Caco-2 (cell line): Measurements from ENCODE around the gene TWNK. TPM values are rescaled to one million over a fixed set of nuclear protein-coding genes. Genes with fewer than 3 reads are reported as not detected.
A peak's percentile ranks its signal among the peaks of the same experiment; 100 is the strongest.

Source experiments
- BruUV-seq: library from RNA; stranded (reverse); fragments of 400-500 nt; replicated peaks from 2 replicates; lab custom pipeline; 2021; lab: Mats Ljungman, UMichigan
- CTCF ChIA-PET: fragments of 300-600 bp; sonication (Branson Sonifier 250); formaldehyde crosslinking; loops from one replicate; lab custom pipeline; 2022; ENCODE audit warnings: antibody characterized with exemption; lab: Charles Lee
- POLR2A ChIA-PET: fragments of 300-600 bp; sonication (Branson Sonifier 250); formaldehyde crosslinking; loops from one replicate; lab custom pipeline; 2022; ENCODE audit warnings: antibody characterized with exemption; lab: Charles Lee
- DNase-seq, 2 experiments: peaks; one replicate each; pipeline versions ENCODE4 v3.0.0 to v3.0.0-alpha.2; 2020 to 2022
- H3K27me3 ChIP-seq: replicated peaks from 2 replicates; pipeline ENCODE4 v1.6.0; 2011; ENCODE audit warnings: low read length; ENCODE audit not compliant: control insufficient read depth, insufficient read depth
- H3K36me3 ChIP-seq: 2 replicates; pipeline ENCODE4 v1.5.1; 2011; ENCODE audit warnings: low read length; ENCODE audit not compliant: control insufficient read depth, insufficient read depth
- H3K4me1 ChIP-seq: fragments of 250-450 bp; sonication (Bioruptor Pico); 2 replicates; pipeline ENCODE4 v1.5.1; 2020; ENCODE audit warnings: mild to moderate bottlenecking
- H3K4me3 ChIP-seq: 2 replicates; pipeline ENCODE4 v1.5.1; 2011; ENCODE audit warnings: low read depth, mild to moderate bottlenecking, control low read depth, low read length
- H3K9me3 ChIP-seq: fragments of 250-450 bp; sonication (Bioruptor Pico); 2 replicates; pipeline ENCODE4 v1.5.1; 2020; ENCODE audit warnings: mild to moderate bottlenecking, moderate library complexity
- H3K27ac Mint-ChIP-seq: one replicate; pipeline ENCODE4 v1.8.0; 2022; ENCODE audit warnings: mixed read lengths; ENCODE audit not compliant: unreplicated experiment
- H3K27me3 Mint-ChIP-seq: one replicate; pipeline ENCODE4 v1.8.0; 2022; ENCODE audit warnings: mixed read lengths; ENCODE audit not compliant: insufficient read depth, unreplicated experiment
- H3K36me3 Mint-ChIP-seq: one replicate; pipeline ENCODE4 v1.8.0; 2022; ENCODE audit warnings: mild to moderate bottlenecking, mixed read lengths; ENCODE audit not compliant: insufficient read depth, unreplicated experiment
- H3K4me1 Mint-ChIP-seq: one replicate; pipeline ENCODE4 v1.8.0; 2022; ENCODE audit warnings: low read depth, mixed read lengths; ENCODE audit not compliant: unreplicated experiment
- H3K4me3 Mint-ChIP-seq: one replicate; pipeline ENCODE4 v1.8.0; 2022; ENCODE audit warnings: mild to moderate bottlenecking, moderate library complexity, mixed read lengths; ENCODE audit not compliant: unreplicated experiment
- H3K9me3 Mint-ChIP-seq: one replicate; pipeline ENCODE4 v1.8.0; 2022; ENCODE audit warnings: mixed read lengths; ENCODE audit not compliant: unreplicated experiment
- intact Hi-C: fragments of 100-400 bp; cut with micrococcal nuclease; formaldehyde crosslinking; loops from one replicate; pipeline ENCODE4 v1.10.0; 2022; ENCODE audit not compliant: unreplicated experiment
- total RNA-seq: library from RNA; stranded (reverse); gene quantifications from 2 replicates; pipeline ENCODE4 v1.2.3, GENCODE V29; 2022
- TF ChIP-seq, protein P1 (sequence below), 2 experiments: fragments of 200-600 bp in 1 of 2; IDR thresholded peaks; 1 replicate in 1 of 2; 2 replicates in 1 of 2; pipeline versions ENCODE4 v1.5.1 to v1.8.0; 2011 to 2022; ENCODE audit warnings: antibody characterized with exemption in 1 of 2, control low read depth in 1 of 2, inconsistent platforms in 1 of 2, low read depth in 1 of 2, low read length in 1 of 2, mild to moderate bottlenecking in 1 of 2, moderate library complexity in 1 of 2; ENCODE audit not compliant: insufficient read depth in 1 of 2, severe bottlenecking in 1 of 2, unreplicated experiment in 1 of 2

Gene TWNK
- total RNA-seq, 1 experiment from 2014 or later = 29.8 TPM

DNA sequence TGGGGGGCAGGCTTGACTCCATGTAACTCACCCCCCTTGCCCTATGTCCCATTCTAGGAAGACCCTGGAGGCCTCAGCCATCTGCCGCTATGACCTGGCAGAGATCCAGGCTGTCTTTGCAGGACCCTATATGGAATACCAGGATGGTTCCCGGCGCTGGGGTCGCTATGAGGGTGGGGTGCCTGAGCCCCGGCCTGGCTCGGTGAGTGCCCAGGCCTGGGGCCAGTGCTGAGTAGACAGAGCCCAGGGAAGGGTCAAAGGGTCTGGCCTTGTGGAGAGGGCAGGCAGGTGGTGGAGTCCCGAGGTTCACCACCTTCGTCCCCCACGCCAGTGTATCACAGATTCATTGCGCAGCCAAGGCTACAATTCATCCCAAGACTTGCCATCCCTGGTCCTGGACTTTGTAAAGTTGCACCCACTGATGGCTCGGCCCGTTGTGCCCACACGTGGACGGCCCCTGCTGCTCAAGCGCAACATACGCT is 7.5 kb upstream of the TWNK start:
- Histone ChIP-seq H3K4me1 (peaks cover 7% of the 10 kb centered on the region), H3K9me3 (no peaks in the 10 kb centered on the region), H3K36me3 (peaks cover 14% of the 10 kb centered on the region), H3K4me3 (no peak overlapping the region), H3K27me3 (no peaks in the 10 kb centered on the region)
- POLR2A ChIA-PET = no interaction called here
- no peaks in the 10 kb centered on the region for H3K27me3 Mint-ChIP-seq
- peaks cover 46% of the 10 kb centered on the region for H3K36me3 Mint-ChIP-seq
- intact Hi-C loops = no loop called here
- no peak overlapping the region for H3K27ac Mint-ChIP-seq
- CTCF ChIA-PET = interaction anchor here (0.7 kb wide), 1 partner anchor 7 kb away, joined by 3 read pairs; no protein-coding TSS in a partner anchor
- peak in 1 of 2 experiments; percentile 21 for DNase-seq
- no TSS peak for BruUV-seq
- no peak overlapping the region for H3K4me3 Mint-ChIP-seq
- no peaks in the 10 kb centered on the region for H3K9me3 Mint-ChIP-seq
- TF ChIP-seq, protein P1, sequence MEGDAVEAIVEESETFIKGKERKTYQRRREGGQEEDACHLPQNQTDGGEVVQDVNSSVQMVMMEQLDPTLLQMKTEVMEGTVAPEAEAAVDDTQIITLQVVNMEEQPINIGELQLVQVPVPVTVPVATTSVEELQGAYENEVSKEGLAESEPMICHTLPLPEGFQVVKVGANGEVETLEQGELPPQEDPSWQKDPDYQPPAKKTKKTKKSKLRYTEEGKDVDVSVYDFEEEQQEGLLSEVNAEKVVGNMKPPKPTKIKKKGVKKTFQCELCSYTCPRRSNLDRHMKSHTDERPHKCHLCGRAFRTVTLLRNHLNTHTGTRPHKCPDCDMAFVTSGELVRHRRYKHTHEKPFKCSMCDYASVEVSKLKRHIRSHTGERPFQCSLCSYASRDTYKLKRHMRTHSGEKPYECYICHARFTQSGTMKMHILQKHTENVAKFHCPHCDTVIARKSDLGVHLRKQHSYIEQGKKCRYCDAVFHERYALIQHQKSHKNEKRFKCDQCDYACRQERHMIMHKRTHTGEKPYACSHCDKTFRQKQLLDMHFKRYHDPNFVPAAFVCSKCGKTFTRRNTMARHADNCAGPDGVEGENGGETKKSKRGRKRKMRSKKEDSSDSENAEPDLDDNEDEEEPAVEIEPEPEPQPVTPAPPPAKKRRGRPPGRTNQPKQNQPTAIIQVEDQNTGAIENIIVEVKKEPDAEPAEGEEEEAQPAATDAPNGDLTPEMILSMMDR (IDR thresholded peaks at IDR 0.05; ENCODE audit: insufficient read depth in 1 of 2, low read depth in 1 of 2, low read length in 1 of 2, severe bottlenecking in 1 of 2, unreplicated experiment in 1 of 2) = no peak
- peaks cover 14% of the 10 kb centered on the region for H3K4me1 Mint-ChIP-seq

DNA sequence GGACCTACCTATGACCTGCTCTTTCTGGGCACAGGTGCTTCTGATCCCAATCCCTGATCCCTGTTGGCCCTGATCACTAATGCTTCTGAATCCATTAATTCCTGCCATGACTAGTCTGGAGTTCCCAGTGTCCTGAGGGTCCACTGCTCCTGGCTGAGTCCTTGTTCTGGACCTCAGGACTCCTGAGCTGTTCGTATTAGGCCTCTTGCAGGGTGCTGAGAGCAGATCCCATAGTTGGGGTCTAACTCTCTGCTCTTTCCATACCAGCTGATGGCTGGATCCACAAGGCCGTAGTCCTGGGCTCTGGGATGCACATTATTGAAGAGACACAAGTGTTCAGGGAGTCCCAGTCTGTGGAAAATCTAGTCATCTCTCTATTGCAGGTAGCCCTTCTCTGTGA is 7.0 kb upstream of the TWNK start:
- H3K27me3 ChIP-seq = no peaks in the 10 kb centered on the region
- BruUV-seq = no TSS peak
- H3K9me3 ChIP-seq = no peaks in the 10 kb centered on the region
- Mint-ChIP-seq H3K36me3 (peaks cover 47% of the 10 kb centered on the region), H3K4me3 (no peak overlapping the region), H3K27me3 (no peaks in the 10 kb centered on the region), H3K4me1 (peaks cover 14% of the 10 kb centered on the region), H3K9me3 (no peaks in the 10 kb centered on the region), H3K27ac (no peak overlapping the region)
- POLR2A ChIA-PET = no interaction called here
- intact Hi-C loops = no loop called here
- no peak overlapping the region for H3K4me3 ChIP-seq
- peaks cover 7% of the 10 kb centered on the region for H3K4me1 ChIP-seq
- no peak for DNase-seq
- CTCF ChIA-PET = no interaction called here
- TF ChIP-seq, protein P1 (IDR thresholded peaks at IDR 0.05; ENCODE audit: insufficient read depth in 1 of 2, low read depth in 1 of 2, low read length in 1 of 2, severe bottlenecking in 1 of 2, unreplicated experiment in 1 of 2) = no peak
- H3K36me3 ChIP-seq = peaks cover 13% of the 10 kb centered on the region

DNA sequence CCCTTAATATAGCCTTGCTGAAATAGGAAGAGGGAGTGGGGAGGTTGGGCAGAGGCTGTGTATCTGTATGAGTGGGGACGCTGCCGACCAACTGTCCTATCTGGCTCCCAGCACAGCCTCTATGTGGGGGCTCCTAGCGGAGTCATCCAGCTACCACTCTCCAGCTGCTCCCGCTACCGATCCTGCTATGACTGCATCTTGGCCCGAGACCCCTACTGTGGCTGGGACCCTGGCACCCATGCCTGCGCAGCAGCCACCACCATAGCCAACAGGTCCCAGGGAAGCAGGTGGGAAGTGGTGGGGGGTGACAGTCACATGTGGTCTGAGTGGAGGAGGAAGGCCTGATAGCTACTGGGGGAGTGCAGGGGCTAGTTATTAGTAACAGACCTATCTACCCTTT is 6.6 kb upstream of the TWNK start:
- Histone ChIP-seq H3K9me3 (no peaks in the 10 kb centered on the region), H3K36me3 (peaks cover 13% of the 10 kb centered on the region), H3K27me3 (no peaks in the 10 kb centered on the region), H3K4me3 (no peak overlapping the region), H3K4me1 (peaks cover 7% of the 10 kb centered on the region)
- Mint-ChIP-seq H3K4me3 (no peak overlapping the region), H3K9me3 (no peaks in the 10 kb centered on the region), H3K27me3 (no peaks in the 10 kb centered on the region), H3K36me3 (peaks cover 47% of the 10 kb centered on the region), H3K4me1 (peaks cover 13% of the 10 kb centered on the region), H3K27ac (no peak overlapping the region)
- DNase-seq = peak in 1 of 2 experiments; percentile 13
- ChIA-PET POLR2A (no interaction called here), CTCF (interaction anchor here (0.6 kb wide), 1 partner anchor 18 kb away, joined by 3 read pairs; no protein-coding TSS in a partner anchor)
- TF ChIP-seq, protein P1 (IDR thresholded peaks at IDR 0.05; ENCODE audit: insufficient read depth in 1 of 2, low read depth in 1 of 2, low read length in 1 of 2, severe bottlenecking in 1 of 2, unreplicated experiment in 1 of 2) = no peak
- BruUV-seq = no TSS peak
- intact Hi-C loops = no loop called here
